KMS-11 (cell line): Measurements from ENCODE around the gene EVI5L.

ENCODE experiments used
- H2AFZ ChIP-seq: fragments of 200-600 bp; sonication (generic); 2 replicates; pipeline ENCODE4 v1.6.1; 2016; ENCODE audit warnings: antibody characterized with exemption, mixed run types, low read depth
- H3K27ac ChIP-seq: fragments of 200-600 bp; sonication (generic); 2 replicates; pipeline ENCODE4 v1.6.1; 2016; ENCODE audit warnings: mild to moderate bottlenecking, mixed run types
- H3K27me3 ChIP-seq: fragments of 200-600 bp; sonication (generic); 2 replicates; pipeline ENCODE4 v1.6.1; 2017; ENCODE audit warnings: mild to moderate bottlenecking, low read depth, mixed run types, moderate library complexity; ENCODE audit not compliant: insufficient read depth
- H3K36me3 ChIP-seq: fragments of 200-600 bp; sonication (generic); 2 replicates; pipeline ENCODE4 v1.6.1; 2017; ENCODE audit warnings: mild to moderate bottlenecking, mixed run types; ENCODE audit not compliant: insufficient read depth
- H3K4me1 ChIP-seq: fragments of 200-600 bp; sonication (generic); 2 replicates; pipeline ENCODE4 v1.6.1; 2016; ENCODE audit warnings: mild to moderate bottlenecking, low read depth, mixed run types; ENCODE audit not compliant: poor library complexity, severe bottlenecking
- H3K4me2 ChIP-seq: fragments of 200-600 bp; sonication (generic); 2 replicates; pipeline ENCODE4 v1.7.0; 2016; ENCODE audit warnings: mild to moderate bottlenecking, mixed run types
- H3K4me3 ChIP-seq: fragments of 200-600 bp; sonication (generic); IDR thresholded peaks from 2 replicates; pipeline ENCODE4 v1.6.1; 2017; ENCODE audit warnings: low read depth, low read length, mixed read lengths; ENCODE audit not compliant: insufficient read depth
- H3K79me2 ChIP-seq: fragments of 200-600 bp; sonication (generic); 2 replicates; pipeline ENCODE4 v1.6.1; 2016; ENCODE audit warnings: low read depth, mixed run types; ENCODE audit not compliant: insufficient read depth
- H3K9ac ChIP-seq: fragments of 200-600 bp; sonication (generic); 2 replicates; pipeline ENCODE4 v1.6.1; 2016; ENCODE audit warnings: mild to moderate bottlenecking, mixed run types
- H4K20me1 ChIP-seq: fragments of 200-600 bp; sonication (generic); 2 replicates; pipeline ENCODE4 v1.6.1; 2016; ENCODE audit warnings: mild to moderate bottlenecking, mixed run types; ENCODE audit not compliant: insufficient read depth
- TF ChIP-seq, protein P1 (sequence below): fragments of 200-600 bp; sonication (generic); conservative IDR thresholded peaks from 2 replicates; pipeline ENCODE4 v1.6.1; 2017; ENCODE audit warnings: low read depth, mild to moderate bottlenecking, antibody characterized with exemption, low read length, moderate library complexity, mixed read lengths

Gene EVI5L

DNA sequence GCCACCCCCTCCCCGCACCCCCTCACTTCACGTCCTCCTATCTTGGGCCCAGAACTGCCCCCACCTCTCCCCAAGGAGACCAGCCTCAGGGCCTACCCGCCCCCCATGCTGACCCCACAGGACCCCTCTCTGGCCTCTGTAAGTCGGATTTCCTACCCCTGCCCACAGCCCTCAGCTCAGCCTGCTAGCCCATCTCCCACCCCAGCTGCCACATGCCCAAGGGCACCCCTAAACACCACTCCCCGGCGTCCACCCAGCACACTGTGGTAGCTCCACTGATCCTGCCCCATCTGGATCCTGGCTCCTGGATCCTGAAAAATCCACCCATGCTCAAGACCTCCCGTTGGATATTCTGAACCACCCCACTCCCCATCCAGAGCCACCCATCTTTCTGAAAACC lies 805 bp downstream of the EVI5L start:
- peak overlapping the region; percentile 21; the same call in 1 of the 2 replicates for H3K4me2 ChIP-seq
- H4K20me1 ChIP-seq, result no peaks in the 10 kb centered on the region
- peaks cover 23% of the 10 kb centered on the region for H3K27me3 ChIP-seq
- no peaks in the 10 kb centered on the region for H3K79me2 ChIP-seq
- no peak overlapping the region for H2AFZ ChIP-seq
- H3K4me1 ChIP-seq, result no peaks in the 10 kb centered on the region
- H3K36me3 ChIP-seq, result no peaks in the 10 kb centered on the region
- H3K9ac ChIP-seq, result no peak overlapping the region
- no peak overlapping the region for H3K27ac ChIP-seq
- H3K4me3 ChIP-seq, result no peak overlapping the region
- TF ChIP-seq, protein P1, sequence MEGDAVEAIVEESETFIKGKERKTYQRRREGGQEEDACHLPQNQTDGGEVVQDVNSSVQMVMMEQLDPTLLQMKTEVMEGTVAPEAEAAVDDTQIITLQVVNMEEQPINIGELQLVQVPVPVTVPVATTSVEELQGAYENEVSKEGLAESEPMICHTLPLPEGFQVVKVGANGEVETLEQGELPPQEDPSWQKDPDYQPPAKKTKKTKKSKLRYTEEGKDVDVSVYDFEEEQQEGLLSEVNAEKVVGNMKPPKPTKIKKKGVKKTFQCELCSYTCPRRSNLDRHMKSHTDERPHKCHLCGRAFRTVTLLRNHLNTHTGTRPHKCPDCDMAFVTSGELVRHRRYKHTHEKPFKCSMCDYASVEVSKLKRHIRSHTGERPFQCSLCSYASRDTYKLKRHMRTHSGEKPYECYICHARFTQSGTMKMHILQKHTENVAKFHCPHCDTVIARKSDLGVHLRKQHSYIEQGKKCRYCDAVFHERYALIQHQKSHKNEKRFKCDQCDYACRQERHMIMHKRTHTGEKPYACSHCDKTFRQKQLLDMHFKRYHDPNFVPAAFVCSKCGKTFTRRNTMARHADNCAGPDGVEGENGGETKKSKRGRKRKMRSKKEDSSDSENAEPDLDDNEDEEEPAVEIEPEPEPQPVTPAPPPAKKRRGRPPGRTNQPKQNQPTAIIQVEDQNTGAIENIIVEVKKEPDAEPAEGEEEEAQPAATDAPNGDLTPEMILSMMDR, result no peak

DNA sequence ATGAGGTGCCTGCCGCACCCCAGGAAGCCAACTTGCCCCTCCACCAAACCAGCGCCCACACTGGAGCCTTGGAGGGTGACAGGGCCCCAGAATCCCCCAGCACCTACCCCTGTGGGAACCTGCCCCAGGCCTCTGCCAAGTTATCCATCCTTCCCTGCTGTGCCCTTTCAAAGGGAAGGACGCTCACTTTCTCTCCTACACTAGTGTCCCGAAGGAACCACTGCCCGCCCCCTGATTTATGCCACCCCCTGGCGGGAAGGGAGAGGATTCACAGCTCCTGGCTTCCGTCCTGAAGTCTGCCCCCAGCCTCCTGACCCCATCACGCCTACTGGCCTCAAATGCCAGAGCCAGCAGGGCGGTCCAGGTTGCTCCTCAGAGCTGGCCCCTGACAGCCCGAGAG lies 1.4 kb downstream of the EVI5L start:
- H3K4me2 ChIP-seq, result no peak overlapping the region
- H3K36me3 ChIP-seq, result no peaks in the 10 kb centered on the region
- no peak overlapping the region for H3K4me3 ChIP-seq
- no peak overlapping the region for H3K9ac ChIP-seq
- no peak overlapping the region for H2AFZ ChIP-seq
- peaks cover 17% of the 10 kb centered on the region; the same call in 1 of the 2 replicates for H3K27me3 ChIP-seq
- TF ChIP-seq, protein P1, result no peak
- no peaks in the 10 kb centered on the region for H3K79me2 ChIP-seq
- no peak overlapping the region for H3K27ac ChIP-seq
- H3K4me1 ChIP-seq, result no peaks in the 10 kb centered on the region
- no peaks in the 10 kb centered on the region for H4K20me1 ChIP-seq

DNA sequence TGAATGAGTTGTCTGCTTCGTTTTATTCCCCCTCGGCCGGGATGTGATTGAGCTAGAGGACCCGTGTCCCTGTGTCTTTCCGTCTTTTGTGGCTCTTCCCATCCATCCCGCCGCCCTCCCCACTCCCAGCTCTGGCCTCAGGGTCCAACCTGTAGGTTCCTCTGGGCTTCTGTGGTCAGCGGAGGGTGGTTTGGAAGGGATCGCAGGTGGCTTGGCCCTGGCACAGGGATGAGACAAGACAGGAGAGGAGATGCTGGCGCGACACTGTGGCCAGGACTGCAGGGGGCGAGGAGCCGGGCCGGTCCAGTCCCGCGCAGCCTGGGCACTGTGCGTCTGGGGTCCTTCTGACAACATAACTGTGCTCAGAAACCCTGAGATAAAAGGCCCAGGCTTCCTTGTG lies 2.0 kb downstream of the EVI5L start:
- H3K9ac ChIP-seq, result no peak overlapping the region

DNA sequence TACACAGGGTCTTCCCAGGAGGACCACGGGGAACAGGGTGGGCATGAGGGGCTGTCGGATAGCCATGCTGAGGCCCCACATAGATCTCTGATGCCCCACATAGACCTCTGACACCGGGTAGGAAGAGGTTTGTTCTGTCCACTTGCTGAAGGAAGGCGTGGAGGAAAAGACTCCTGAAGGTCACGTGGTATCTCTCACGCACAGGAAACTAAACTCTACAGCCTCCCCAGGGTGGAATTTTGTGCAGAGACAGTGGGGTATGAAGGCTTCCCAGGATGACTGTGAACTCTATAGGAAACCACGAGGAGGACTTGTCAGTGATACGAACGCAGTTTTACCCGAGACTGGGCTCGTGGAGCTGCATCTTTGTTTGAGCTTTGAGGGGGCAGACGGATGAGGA lies 2.8 kb downstream of the EVI5L start:
- no peaks in the 10 kb centered on the region for H3K79me2 ChIP-seq
- H3K36me3 ChIP-seq, result no peaks in the 10 kb centered on the region
- peaks cover 5% of the 10 kb centered on the region; the same call in 1 of the 2 replicates for H3K27me3 ChIP-seq
- H3K4me1 ChIP-seq, result no peaks in the 10 kb centered on the region
- H3K9ac ChIP-seq, result no peak overlapping the region
- H3K27ac ChIP-seq, result no peak overlapping the region
- no peak overlapping the region for H3K4me2 ChIP-seq
- H3K4me3 ChIP-seq, result no peak overlapping the region
- TF ChIP-seq, protein P1, result no peak
- no peak overlapping the region for H2AFZ ChIP-seq
- H4K20me1 ChIP-seq, result no peaks in the 10 kb centered on the region

More for the DNA sequence above, 2.0 kb downstream of the EVI5L start:
- Histone ChIP-seq H3K27me3 (peaks cover 12% of the 10 kb centered on the region; the same call in 1 of the 2 replicates), H4K20me1 (no peaks in the 10 kb centered on the region), H3K4me3 (no peak overlapping the region), H3K79me2 (no peaks in the 10 kb centered on the region), H3K4me1 (no peaks in the 10 kb centered on the region), H3K4me2 (no peak overlapping the region), H2AFZ (no peak overlapping the region), H3K36me3 (no peaks in the 10 kb centered on the region), H3K27ac (no peak overlapping the region)
- TF ChIP-seq, protein P1, result no peak
